Lower leg skin (tissue), 3 donors: ENCODE measurements around the gene JSRP1.

Experiments
- CTCF ChIP-seq, 3 donors: fragments of 450-650 bp; IDR thresholded peaks; one replicate each; pipeline ENCODE4 v1.5.1; 2016; ENCODE audit warnings: antibody characterized with exemption in 3 of 3, mild to moderate bottlenecking in 3 of 3, moderate library complexity in 2 of 3
- POLR2A ChIP-seq, 2 donors: fragments of 450-650 bp; IDR thresholded peaks; one replicate each; pipeline ENCODE4 v1.6.1; 2016 to 2017; ENCODE audit warnings: antibody characterized with exemption in 2 of 2, mild to moderate bottlenecking in 1 of 2, moderate library complexity in 1 of 2

- no peak for TF ChIP-seq CTCF (IDR thresholded peaks at IDR 0.05)
- no peak for TF ChIP-seq POLR2A (IDR thresholded peaks at IDR 0.05)
These were observed 3.5 kb downstream of the JSRP1 start for GRCh38 chr19:2252797-2253105.
